Brain microvascular endothelial cell (primary cell): ENCODE results near the gene MED22.
"Not testable (repeated sequence)": the region's sequence is repeated elsewhere in the genome, so short reads cannot be mapped to it uniquely, and the experiment has no call there.

ENCODE experiments used
- DNase-seq: peaks from one replicate; pipeline ENCODE4 v3.0.0-alpha.2; 2020
- H3K27ac ChIP-seq: fragments of 250-450 bp; sonication (Bioruptor Pico); 2 replicates; pipeline ENCODE4 v1.5.1; 2020; ENCODE audit warnings: mild to moderate bottlenecking, moderate library complexity
- H3K27me3 ChIP-seq: fragments of 250-450 bp; sonication (Bioruptor Pico); replicated peaks from 2 replicates; pipeline ENCODE4 v1.5.1; 2020; ENCODE audit warnings: mild to moderate bottlenecking
- H3K36me3 ChIP-seq: fragments of 250-450 bp; sonication (Bioruptor Pico); replicated peaks from 2 replicates; pipeline ENCODE4 v1.5.1; 2020; ENCODE audit warnings: mild to moderate bottlenecking
- H3K4me3 ChIP-seq: 2 replicates; pipeline ENCODE4 v1.5.1; 2011; ENCODE audit warnings: low read depth, mild to moderate bottlenecking, control low read depth, low read length, moderate library complexity
- in situ Hi-C: cut with HindIII; loops from 2 replicates; pipeline ENCODE4 v1.10.0; 2017; ENCODE audit warnings: low sequenced_read_pairs, low pct_ligation_motif_present
- TF ChIP-seq, protein P1 (sequence below): IDR thresholded peaks from 2 replicates; pipeline ENCODE4 v1.5.1; 2011; ENCODE audit warnings: low read depth, mild to moderate bottlenecking, moderate library complexity, low read length, control low read depth, inconsistent platforms; ENCODE audit errors: missing control alignments

Gene MED22

DNA sequence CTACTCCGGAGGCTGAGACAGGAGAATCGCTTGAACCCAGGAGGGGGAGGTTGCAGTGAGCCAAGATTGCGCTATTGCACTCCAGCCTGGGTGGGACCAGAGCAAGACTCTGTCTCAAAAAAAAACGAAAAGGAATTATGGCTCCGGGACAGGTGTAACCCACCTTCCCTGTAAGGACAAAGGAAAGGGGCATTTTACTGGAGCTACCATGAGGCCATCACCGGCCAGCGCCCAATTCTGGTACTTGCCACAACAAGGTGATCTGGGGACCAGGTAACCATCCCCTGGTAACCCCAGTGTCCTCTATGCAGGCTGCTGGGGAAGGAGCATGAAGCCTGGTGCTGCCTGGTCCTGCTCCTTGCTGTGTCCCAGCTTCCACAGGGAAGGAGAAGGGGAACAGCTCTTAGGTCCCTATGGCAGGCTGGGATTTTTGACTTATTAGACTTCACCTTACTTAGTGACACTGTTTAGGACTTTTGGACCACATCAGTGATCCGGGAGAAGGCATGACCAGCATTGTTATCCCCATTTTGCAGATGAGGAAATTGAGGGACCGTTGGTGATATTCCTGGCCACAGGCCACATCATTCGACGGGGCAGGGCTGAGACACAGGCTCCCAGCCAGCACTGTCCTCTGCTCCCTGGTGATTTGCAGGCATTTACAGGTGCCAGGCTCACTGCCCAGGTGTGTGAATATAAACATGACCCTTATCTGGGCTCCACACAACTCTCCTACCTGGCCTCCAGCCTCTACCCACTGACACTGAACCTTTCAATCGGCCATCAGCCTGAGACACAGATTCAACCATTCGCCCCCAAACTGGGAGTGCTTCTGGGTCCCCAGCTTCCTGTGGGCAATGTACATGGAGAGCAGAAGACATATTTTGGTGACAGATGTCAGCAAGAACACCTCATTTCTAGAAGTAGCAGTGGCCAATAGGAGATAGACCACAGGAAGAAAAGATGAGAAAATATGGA lies 46.4 kb downstream of the MED22 start:
- DNase-seq, result no peak
- no peak overlapping the region for H3K4me3 ChIP-seq
- TF ChIP-seq, protein P1, sequence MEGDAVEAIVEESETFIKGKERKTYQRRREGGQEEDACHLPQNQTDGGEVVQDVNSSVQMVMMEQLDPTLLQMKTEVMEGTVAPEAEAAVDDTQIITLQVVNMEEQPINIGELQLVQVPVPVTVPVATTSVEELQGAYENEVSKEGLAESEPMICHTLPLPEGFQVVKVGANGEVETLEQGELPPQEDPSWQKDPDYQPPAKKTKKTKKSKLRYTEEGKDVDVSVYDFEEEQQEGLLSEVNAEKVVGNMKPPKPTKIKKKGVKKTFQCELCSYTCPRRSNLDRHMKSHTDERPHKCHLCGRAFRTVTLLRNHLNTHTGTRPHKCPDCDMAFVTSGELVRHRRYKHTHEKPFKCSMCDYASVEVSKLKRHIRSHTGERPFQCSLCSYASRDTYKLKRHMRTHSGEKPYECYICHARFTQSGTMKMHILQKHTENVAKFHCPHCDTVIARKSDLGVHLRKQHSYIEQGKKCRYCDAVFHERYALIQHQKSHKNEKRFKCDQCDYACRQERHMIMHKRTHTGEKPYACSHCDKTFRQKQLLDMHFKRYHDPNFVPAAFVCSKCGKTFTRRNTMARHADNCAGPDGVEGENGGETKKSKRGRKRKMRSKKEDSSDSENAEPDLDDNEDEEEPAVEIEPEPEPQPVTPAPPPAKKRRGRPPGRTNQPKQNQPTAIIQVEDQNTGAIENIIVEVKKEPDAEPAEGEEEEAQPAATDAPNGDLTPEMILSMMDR, result no peak
- H3K36me3 ChIP-seq, result no peaks in the 10 kb centered on the region
- in situ Hi-C loops, result no loop called here
- H3K27me3 ChIP-seq, result no peaks in the 10 kb centered on the region
- no peak overlapping the region for H3K27ac ChIP-seq

DNA sequence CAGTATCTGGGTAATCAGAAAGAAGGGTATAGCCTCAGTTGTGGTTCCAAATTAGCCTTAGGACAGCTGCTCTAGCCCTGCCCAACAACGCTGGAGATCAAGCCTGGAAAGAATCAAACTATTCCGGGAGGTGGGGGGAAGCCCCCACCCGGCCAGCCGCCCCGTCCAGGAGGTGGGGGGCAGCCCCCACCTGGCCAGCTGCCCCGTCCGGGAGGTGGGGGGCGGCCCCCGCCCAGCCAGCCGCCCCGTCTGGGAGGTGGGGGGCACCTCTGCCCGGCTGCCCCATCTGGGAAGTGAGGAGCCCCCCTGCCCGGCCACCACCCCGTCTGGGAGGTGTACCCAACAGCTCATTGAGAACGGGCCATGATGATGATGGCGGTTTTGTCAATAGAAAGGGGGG lies 47.9 kb downstream of the MED22 start:
- in situ Hi-C loops, H3K27ac ChIP-seq, H3K4me3 ChIP-seq, H3K27me3 ChIP-seq, DNase-seq, H3K36me3 ChIP-seq: not testable (repeated sequence)

DNA sequence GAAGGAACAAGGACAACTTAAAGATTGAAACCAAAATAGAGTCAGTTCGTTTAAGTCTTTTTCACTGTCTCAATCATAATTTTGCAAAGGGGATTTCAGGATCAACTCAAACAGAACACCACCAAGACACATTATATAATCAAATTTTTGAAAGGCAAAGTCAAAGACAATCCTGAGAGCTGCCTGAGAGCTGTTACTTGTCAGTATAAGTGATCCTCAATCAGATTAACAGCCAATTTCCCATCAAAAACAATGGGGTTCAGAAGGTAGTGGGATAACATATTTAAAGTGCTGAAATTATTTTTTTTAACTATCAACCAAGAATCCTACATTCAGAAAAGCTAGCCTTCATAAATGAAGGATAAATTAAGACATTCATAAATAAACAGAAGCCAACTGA lies 53.7 kb downstream of the MED22 start:
- no peak overlapping the region for H3K4me3 ChIP-seq
- in situ Hi-C loops, result no loop called here
- no peaks in the 10 kb centered on the region for H3K27me3 ChIP-seq

DNA sequence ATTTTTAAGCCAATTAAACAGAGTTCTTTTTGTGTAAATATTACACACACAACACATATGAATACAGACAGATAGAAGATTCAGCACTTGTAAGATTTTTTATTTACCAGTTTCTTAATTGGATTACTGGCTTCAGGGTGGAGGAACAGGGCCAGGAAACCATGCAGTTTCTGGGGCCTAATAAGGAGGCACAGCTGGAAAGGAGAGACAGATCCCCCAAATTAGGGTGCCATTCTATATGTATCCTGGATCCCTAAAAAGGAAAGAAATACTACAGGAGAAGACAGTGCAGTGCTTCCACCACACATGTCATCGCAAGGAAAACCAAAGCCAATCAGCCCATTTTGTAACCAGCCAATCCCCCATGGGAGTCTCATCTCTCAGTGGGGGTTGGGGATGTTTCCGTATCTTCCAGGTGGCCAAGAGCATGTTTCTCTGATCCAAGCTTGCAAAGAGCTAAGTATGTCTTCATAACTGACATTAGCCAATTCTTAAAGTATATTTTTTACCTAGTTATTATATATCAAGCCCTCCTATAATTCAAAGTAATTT lies 57.1 kb downstream of the MED22 start:
- in situ Hi-C loops, result no loop called here
- Histone ChIP-seq H3K36me3 (no peaks in the 10 kb centered on the region), H3K27ac (no peak overlapping the region), H3K4me3 (no peak overlapping the region), H3K27me3 (no peaks in the 10 kb centered on the region)
- no peak for DNase-seq
- TF ChIP-seq, protein P1, result no peak

More for the DNA sequence above, 53.7 kb downstream of the MED22 start:
- TF ChIP-seq, protein P1, result no peak
- Histone ChIP-seq H3K27ac (no peak overlapping the region), H3K36me3 (no peaks in the 10 kb centered on the region)
- no peak for DNase-seq
